Trophoblast cell (in vitro differentiated cells and primary cell): ENCODE results near the gene DDX42.

Source experiments
- DNase-seq, 2 donors: peaks; one replicate each; pipeline ENCODE4 v3.0.0-alpha.2; 2016
- H2AFZ ChIP-seq: 2 replicates; pipeline ENCODE4 v1.6.1; 2013; ENCODE audit warnings: low read length, moderate library complexity, mild to moderate bottlenecking; ENCODE audit not compliant: insufficient read depth, poor library complexity
- H2AK5ac ChIP-seq: 2 replicates; pipeline ENCODE4 v1.6.1; 2013; ENCODE audit warnings: mild to moderate bottlenecking, low read length
- H2BK120ac ChIP-seq: 2 replicates; pipeline ENCODE4 v1.6.1; 2013; ENCODE audit warnings: low read length, mild to moderate bottlenecking, moderate library complexity; ENCODE audit not compliant: insufficient read depth, poor library complexity
- H2BK12ac ChIP-seq: 2 replicates; pipeline ENCODE4 v1.6.1; 2013; ENCODE audit warnings: mild to moderate bottlenecking, low read length, moderate library complexity
- H2BK5ac ChIP-seq: 2 replicates; pipeline ENCODE4 v1.6.1; 2013; ENCODE audit warnings: low read length, low read depth, moderate library complexity, mild to moderate bottlenecking; ENCODE audit not compliant: poor library complexity
- H3K14ac ChIP-seq: 2 replicates; pipeline ENCODE4 v1.6.1; 2013; ENCODE audit warnings: mild to moderate bottlenecking, low read length
- H3K18ac ChIP-seq: 2 replicates; pipeline ENCODE4 v1.6.1; 2013; ENCODE audit warnings: mild to moderate bottlenecking, low read length
- H3K23ac ChIP-seq: 2 replicates; pipeline ENCODE4 v1.6.1; 2013; ENCODE audit warnings: low read length
- H3K27ac ChIP-seq: 2 replicates; pipeline ENCODE4 v1.5.1; 2013; ENCODE audit warnings: low read depth, mild to moderate bottlenecking, inconsistent platforms, low read length, moderate library complexity
- H3K27me3 ChIP-seq: 2 replicates; pipeline ENCODE4 v1.6.1; 2013; ENCODE audit warnings: inconsistent platforms, mild to moderate bottlenecking, low read length, moderate library complexity; ENCODE audit not compliant: insufficient read depth
- H3K36me3 ChIP-seq, 2 experiments: 1 replicate in 1 of 2; 2 replicates in 1 of 2; pipeline ENCODE4 v1.6.1; 2013; ENCODE audit warnings: low read length in 2 of 2, mild to moderate bottlenecking in 2 of 2, moderate library complexity in 1 of 2; ENCODE audit not compliant: insufficient read depth in 2 of 2, control insufficient read depth in 1 of 2
- H3K4ac ChIP-seq: 2 replicates; pipeline ENCODE4 v1.6.1; 2013; ENCODE audit warnings: low read depth, mild to moderate bottlenecking, low read length, moderate library complexity
- H3K4me1 ChIP-seq, 2 experiments: 1 replicate in 1 of 2; 2 replicates in 1 of 2; pipeline ENCODE4 v1.6.1; 2013; ENCODE audit warnings: low read length in 2 of 2, mild to moderate bottlenecking in 2 of 2, moderate library complexity in 1 of 2; ENCODE audit not compliant: insufficient read depth in 2 of 2, control insufficient read depth in 1 of 2
- H3K4me2 ChIP-seq: 2 replicates; pipeline ENCODE4 v1.6.1; 2013; ENCODE audit warnings: inconsistent platforms, mild to moderate bottlenecking, low read length, moderate library complexity
- H3K4me3 ChIP-seq: 2 replicates; pipeline ENCODE4 v1.5.1; 2013; ENCODE audit warnings: mild to moderate bottlenecking, low read depth, low read length, inconsistent platforms
- H3K79me1 ChIP-seq: one replicate; pipeline ENCODE4 v1.6.1; 2013; ENCODE audit warnings: low read length
- H3K79me2 ChIP-seq: 2 replicates; pipeline ENCODE4 v1.6.1; 2013; ENCODE audit warnings: low read length, mild to moderate bottlenecking; ENCODE audit not compliant: control insufficient read depth, insufficient read depth, poor library complexity
- H3K9ac ChIP-seq: 2 replicates; pipeline ENCODE4 v1.6.1; 2013; ENCODE audit warnings: mild to moderate bottlenecking, low read length
- H3K9me3 ChIP-seq: 2 replicates; pipeline ENCODE4 v1.6.1; 2013; ENCODE audit warnings: low read depth, mild to moderate bottlenecking, control low read depth, inconsistent platforms, low read length; ENCODE audit not compliant: insufficient read depth
- H4K12ac ChIP-seq: 2 replicates; pipeline ENCODE4 v1.6.1; 2013; ENCODE audit warnings: low read depth, mild to moderate bottlenecking, low read length, moderate library complexity
- H4K8ac ChIP-seq: 2 replicates; pipeline ENCODE4 v1.6.1; 2013; ENCODE audit warnings: low read depth, mild to moderate bottlenecking, low read length, moderate library complexity
- H4K91ac ChIP-seq: one replicate; pipeline ENCODE4 v1.6.1; 2013; ENCODE audit warnings: low read depth, mild to moderate bottlenecking, low read length, moderate library complexity
- WGBS: extraction: QIAGEN DNeasy Blood & Tissue Kit; methylation state at CpG from one replicate; pipeline ENCODE4 v1.1.7; 2013; ENCODE audit warnings: missing lambda C conversion rate; ENCODE audit not compliant: insufficient read length, insufficient coverage; ENCODE audit errors: extremely low coverage; 5-methylcytosine and 5-hydroxymethylcytosine counted together

Gene DDX42

DNA sequence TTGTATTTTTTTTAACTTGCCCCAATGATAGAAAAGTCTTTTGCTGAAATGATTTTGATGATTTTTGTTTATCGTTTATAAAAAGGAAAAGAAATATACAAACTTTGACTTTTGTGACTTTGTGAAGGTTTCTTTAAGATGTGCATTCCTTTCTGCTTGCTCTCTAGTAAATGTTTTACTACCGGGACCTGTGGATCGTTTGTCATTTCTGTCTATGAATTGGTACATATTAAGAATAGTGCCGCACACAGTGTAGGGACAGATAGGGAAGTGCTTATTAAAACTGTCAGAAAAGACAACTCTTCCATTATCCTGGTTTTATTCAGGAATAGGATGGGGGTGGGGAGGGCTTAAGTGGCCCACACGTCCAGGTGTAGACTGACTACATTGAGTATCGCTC, 45.2 kb downstream of the DDX42 start:
- Histone ChIP-seq H3K27me3 (no peaks in the 10 kb centered on the region), H2BK12ac (no peak overlapping the region), H2AFZ (no peak overlapping the region), H3K18ac (no peak overlapping the region), H4K12ac (no peak overlapping the region), H3K9me3 (no peaks in the 10 kb centered on the region), H2AK5ac (no peak overlapping the region), H2BK5ac (no peak overlapping the region), H3K36me3 (peaks cover 57 to 87% of the 10 kb centered on the region in 2 experiments), H3K4me3 (no peak overlapping the region), H3K14ac (no peak overlapping the region), H3K4me2 (no peak overlapping the region), H2BK120ac (no peak overlapping the region), H3K23ac (no peak overlapping the region), H3K79me1 (no peaks in the 10 kb centered on the region), H3K27ac (no peak overlapping the region), H3K79me2 (no peaks in the 10 kb centered on the region), H3K4me1 (no peaks in the 10 kb centered on the region), H3K9ac (no peak overlapping the region), H3K4ac (no peak overlapping the region), H4K91ac (no peak overlapping the region), H4K8ac (no peak overlapping the region)
- DNase-seq: no peak
- WGBS: 100% methylated on average over 1 of the region's 6 CpGs

DNA sequence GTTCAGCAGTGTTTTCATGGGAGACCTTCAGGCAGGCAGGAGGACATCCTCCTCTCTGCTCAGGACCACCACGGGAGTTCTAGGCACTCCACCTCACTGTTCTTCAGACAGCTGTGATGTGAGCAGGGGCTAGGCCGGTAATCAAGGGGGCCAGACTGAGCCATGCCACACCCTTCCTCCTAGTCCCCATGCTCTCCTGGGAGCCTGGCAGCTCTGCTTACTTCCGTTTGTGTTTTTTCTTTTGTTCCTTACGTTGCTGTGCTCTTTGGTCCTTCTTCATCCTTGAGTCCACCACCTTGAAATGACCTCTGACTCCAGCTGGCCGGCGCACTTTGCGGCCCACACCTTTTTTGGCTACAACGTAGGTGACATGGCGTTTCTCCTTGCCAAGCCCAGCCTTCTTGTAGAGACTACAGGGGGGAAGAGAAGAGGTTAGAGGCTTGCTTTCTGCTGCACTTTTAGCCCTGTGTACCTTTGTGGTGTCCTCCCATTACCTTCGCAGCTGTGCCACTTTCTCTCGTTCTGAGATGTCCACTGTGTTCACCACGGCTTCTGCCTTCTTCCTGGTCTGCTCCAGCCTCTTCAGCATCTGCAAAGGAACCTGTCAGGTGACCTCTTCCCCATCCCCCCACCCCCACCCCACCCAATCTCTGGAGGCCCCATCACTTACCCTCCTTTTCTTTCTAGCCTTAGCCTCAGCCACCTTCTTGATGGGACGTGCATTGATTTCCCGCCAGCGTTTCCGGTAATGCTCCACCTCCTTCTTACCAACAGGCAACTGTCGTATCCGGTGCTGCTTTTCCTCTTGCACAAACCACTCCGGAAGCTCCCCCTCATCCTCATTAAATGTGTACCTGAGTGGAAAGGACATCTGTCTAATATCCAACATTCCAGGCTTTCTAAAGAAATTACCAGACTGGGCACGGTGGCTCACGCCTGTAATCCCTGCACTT, 45.9 kb downstream of the DDX42 start:
- Histone ChIP-seq H2BK5ac (no peak overlapping the region), H3K79me1 (no peaks in the 10 kb centered on the region), H3K4ac (no peak overlapping the region), H4K91ac (no peak overlapping the region), H3K27ac (no peak overlapping the region), H3K9ac (no peak overlapping the region), H4K12ac (no peak overlapping the region), H3K9me3 (no peaks in the 10 kb centered on the region), H3K23ac (no peak overlapping the region), H3K27me3 (no peaks in the 10 kb centered on the region), H2AFZ (no peak overlapping the region), H2AK5ac (no peak overlapping the region), H3K4me2 (no peak overlapping the region), H3K4me1 (no peaks in the 10 kb centered on the region), H3K79me2 (no peaks in the 10 kb centered on the region), H2BK120ac (no peak overlapping the region), H3K4me3 (no peak overlapping the region), H3K14ac (no peak overlapping the region), H3K18ac (no peak overlapping the region), H3K36me3 (peaks cover 59 to 87% of the 10 kb centered on the region in 2 experiments), H2BK12ac (no peak overlapping the region), H4K8ac (no peak overlapping the region)
- no peak for DNase-seq
- WGBS: no CpG with 5 or more reads among the region's 21 CpGs

DNA sequence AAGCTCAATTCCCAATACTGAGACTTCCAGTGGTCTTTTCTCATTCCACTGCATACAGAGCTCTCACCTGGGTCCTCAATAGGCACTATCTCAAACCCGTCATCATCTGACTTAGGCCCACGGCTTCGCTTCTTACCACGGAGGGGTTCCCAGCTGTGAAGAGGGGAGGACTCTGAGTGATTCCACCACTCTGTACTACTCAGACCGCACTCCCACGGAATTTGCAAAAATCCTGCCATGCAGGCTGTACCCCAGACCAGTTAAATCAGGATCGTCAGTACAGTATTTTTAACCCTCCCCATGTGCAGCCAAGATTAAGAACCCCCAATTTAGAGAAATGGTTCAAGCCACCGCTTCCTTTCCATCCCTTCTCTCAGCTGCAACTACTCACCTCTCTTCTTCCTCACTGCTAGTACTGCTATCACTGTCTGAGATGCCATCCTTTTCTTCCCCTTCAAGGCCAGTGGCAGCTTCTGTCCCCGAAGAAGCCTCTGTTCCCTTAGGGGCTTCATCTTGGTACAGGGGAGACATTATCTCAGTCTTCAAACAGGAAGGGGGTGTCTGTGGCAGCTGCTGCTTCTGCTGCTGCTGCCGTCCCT, 47.1 kb downstream of the DDX42 start:
- Histone ChIP-seq H3K4me3 (no peak overlapping the region), H2AK5ac (no peak overlapping the region), H2AFZ (no peak overlapping the region), H4K12ac (no peak overlapping the region), H4K8ac (no peak overlapping the region), H3K4me2 (no peak overlapping the region), H3K27me3 (no peaks in the 10 kb centered on the region), H2BK5ac (no peak overlapping the region), H3K23ac (no peak overlapping the region), H2BK120ac (no peak overlapping the region), H3K4me1 (peaks cover 0 to 6% of the 10 kb centered on the region in 2 experiments), H4K91ac (no peak overlapping the region), H3K14ac (no peak overlapping the region), H3K36me3 (peaks cover 58 to 86% of the 10 kb centered on the region in 2 experiments), H3K4ac (no peak overlapping the region), H3K79me1 (no peaks in the 10 kb centered on the region), H3K27ac (no peak overlapping the region), H3K79me2 (no peaks in the 10 kb centered on the region), H3K9ac (no peak overlapping the region), H3K9me3 (no peaks in the 10 kb centered on the region), H2BK12ac (no peak overlapping the region), H3K18ac (no peak overlapping the region)
- WGBS: no CpG with 5 or more reads among the region's 10 CpGs
- no peak for DNase-seq

DNA sequence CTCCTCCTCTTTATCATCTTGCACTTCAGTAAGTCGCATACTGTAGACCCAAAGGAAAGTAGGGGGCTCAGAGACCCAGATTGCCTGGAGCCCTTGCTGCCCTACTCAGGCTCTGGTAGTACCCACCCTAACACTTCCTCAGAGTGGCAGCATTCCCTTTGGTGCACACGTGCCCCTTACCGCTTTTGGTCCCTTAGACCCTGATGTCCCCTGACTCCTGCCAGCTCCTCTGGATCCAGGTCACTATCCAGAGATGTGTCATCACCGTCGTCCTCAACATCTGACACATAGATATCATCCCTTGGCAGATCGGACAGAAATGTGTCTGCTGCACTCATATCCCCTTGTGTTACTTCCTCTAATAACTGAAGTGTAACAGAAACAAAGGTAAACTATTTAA, 47.8 kb downstream of the DDX42 start:
- Histone ChIP-seq H2AFZ (no peak overlapping the region), H2AK5ac (no peak overlapping the region), H3K4me1 (peaks cover 0 to 6% of the 10 kb centered on the region in 2 experiments), H3K27me3 (no peaks in the 10 kb centered on the region), H3K23ac (no peak overlapping the region), H3K4me3 (no peak overlapping the region), H3K27ac (no peak overlapping the region), H4K8ac (no peak overlapping the region), H3K79me1 (peaks cover 5% of the 10 kb centered on the region), H3K79me2 (peaks cover 6% of the 10 kb centered on the region), H4K91ac (no peak overlapping the region), H2BK12ac (no peak overlapping the region), H3K9me3 (no peaks in the 10 kb centered on the region), H2BK120ac (no peak overlapping the region), H3K4me2 (no peak overlapping the region), H3K36me3 (peaks cover 58 to 82% of the 10 kb centered on the region in 2 experiments), H2BK5ac (no peak overlapping the region), H3K18ac (no peak overlapping the region), H3K14ac (no peak overlapping the region), H3K4ac (no peak overlapping the region), H3K9ac (no peak overlapping the region), H4K12ac (no peak overlapping the region)
- WGBS: no CpG with 5 or more reads among the region's 6 CpGs
- DNase-seq: no peak
